Measurements from ENCODE around the gene MALRD1. TPM values are rescaled to one million over a fixed set of nuclear protein-coding genes. Genes with fewer than 3 reads are reported as not detected.
A peak's percentile ranks its signal among the peaks of the same experiment; 100 is the strongest.

MALRD1 gene
- total and polyA plus RNA-seq, 2 of the 8 experiments (the other 6 are each of a cell fraction or from before 2014, with no cell fraction given), result 0.32 to 0.35 TPM

- no peak overlapping the region for H3K14ac ChIP-seq (ENCODE audit: insufficient read length)
- H3K36me3 ChIP-seq (ENCODE audit: control insufficient read depth in 2 of 4, insufficient read depth in 4 of 4, low read length in 3 of 4), result no peaks in the 10 kb centered on the region
- no peaks in the 10 kb centered on the region for H3K79me2 ChIP-seq (ENCODE audit: control insufficient read depth in 1 of 2, insufficient read depth in 2 of 2, low read length in 2 of 2)
- no peak overlapping the region for H3K4me2 ChIP-seq (ENCODE audit: insufficient read depth in 1 of 2, low read depth in 2 of 2, low read length in 2 of 2)
- no peak overlapping the region for H2BK5ac ChIP-seq (ENCODE audit: low read depth, low read length)
- no peak overlapping the region for H2BK15ac ChIP-seq (ENCODE audit: low read length)
- H3K4me1 ChIP-seq (replicated peaks in 1 of 4; ENCODE audit: control insufficient read depth in 3 of 4, insufficient read depth in 4 of 4, low read length in 3 of 4), result no peaks in the 10 kb centered on the region
- no peak overlapping the region for H4K91ac ChIP-seq (replicated peaks; ENCODE audit: insufficient read length, low read length)
- H4K20me1 ChIP-seq (replicated peaks in 1 of 2; ENCODE audit: control insufficient read depth in 1 of 2, insufficient read depth in 2 of 2, low read length in 2 of 2), result no peaks in the 10 kb centered on the region
- H3K9me3 ChIP-seq (ENCODE audit: insufficient read depth in 2 of 2, low read depth in 1 of 2, low read length in 1 of 2), result no peaks in the 10 kb centered on the region
- H3K18ac ChIP-seq (ENCODE audit: extremely low read depth, low read length), result no peak overlapping the region
- no peak overlapping the region for H2AK5ac ChIP-seq (ENCODE audit: low read depth, low read length)
- H3K23ac ChIP-seq (ENCODE audit: insufficient read length), result no peak overlapping the region
- no peak overlapping the region for H2BK120ac ChIP-seq (replicated peaks; ENCODE audit: low read depth, low read length)
- no peak overlapping the region for H3K9ac ChIP-seq (replicated peaks in 1 of 4; ENCODE audit: extremely low read depth in 1 of 4, low read depth in 3 of 4, low read length in 3 of 4)
- WGBS, 2 experiments (ENCODE audit: extremely low coverage in 1 of 2, insufficient coverage in 1 of 2, insufficient read length in 1 of 2, insufficient replicate concordance in 2 of 2, low coverage in 1 of 2, low lambda C conversion rate in 2 of 2, missing lambda C conversion rate in 1 of 2), result 34% methylated on average over 2 of the region's 2 CpGs; no CpG with 5 or more reads in 1 of the 2 experiments
- no peaks in the 10 kb centered on the region for H3K23me2 ChIP-seq (ENCODE audit: low read depth, low read length)
- FAIRE-seq (peak; percentile 58), DNase-seq (ENCODE audit: low read depth in 1 of 2, low spot score in 2 of 2) (no peak)
- H4K8ac ChIP-seq (ENCODE audit: extremely low read depth, insufficient read depth, low read length), result no peak overlapping the region
- H3K56ac ChIP-seq (replicated peaks; ENCODE audit: insufficient read length, low read depth, low read length), result no peak overlapping the region
- H2AFZ ChIP-seq (ENCODE audit: low read length), result no peak overlapping the region
- ChIA-PET POLR2A (ENCODE audit: partially characterized antibody) (no interaction called here), CTCF (ENCODE audit: partially characterized antibody) (interaction anchor here (0.6 to 1.7 kb wide), 10 partner anchors 11 to 448 kb away, joined by 3 to 6 read pairs (median 3); no protein-coding TSS in a partner anchor)
- H2BK20ac ChIP-seq (ENCODE audit: low read length), result no peak overlapping the region
- no peaks in the 10 kb centered on the region for H3K27me3 ChIP-seq (replicated peaks in 1 of 4; ENCODE audit: control insufficient read depth in 3 of 4, extremely low read depth in 1 of 4, insufficient read depth in 3 of 4, low read length in 3 of 4)
- H3K27ac ChIP-seq (ENCODE audit: low read depth, low read length), result no peak overlapping the region
- no peak overlapping the region for H3K4ac ChIP-seq (replicated peaks; ENCODE audit: insufficient read length, low read depth, low read length)
- no peaks in the 10 kb centered on the region for H3K79me1 ChIP-seq (ENCODE audit: low read depth, low read length)
- H3K4me3 ChIP-seq (ENCODE audit: extremely low read depth in 1 of 4, insufficient read depth in 2 of 4, low read depth in 3 of 4, low read length in 4 of 4), result no peak overlapping the region
- H2BK12ac ChIP-seq (ENCODE audit: low read depth, low read length), result no peak overlapping the region
- no peak overlapping the region for H4K5ac ChIP-seq (ENCODE audit: insufficient read length, low read depth, low read length)
- TF ChIP-seq CHD1 (IDR thresholded peaks at IDR 0.05; ENCODE audit: low read depth, low read length) (no peak), EZH2 (IDR thresholded peaks at IDR 0.05; ENCODE audit: low read depth, low read length, severe bottlenecking) (no peak), MAFK (IDR thresholded peaks at IDR 0.05; ENCODE audit: low read depth, low read length) (no peak), CTCF (IDR thresholded peaks at IDR 0.05; ENCODE audit: control extremely low read depth in 1 of 3, insufficient read depth in 1 of 3, low read depth in 1 of 3, low read length in 3 of 3) (peak in 2 of 3 experiments; percentile 25 to 56; a peak in 2 of 4 replicates), CREB1 (IDR thresholded peaks at IDR 0.05) (no peak), PHF8 (conservative IDR thresholded peaks at IDR 0.05; ENCODE audit: low read depth, low read length) (no peak), JUND (IDR thresholded peaks at IDR 0.05; ENCODE audit: low read length) (no peak), NRF1 (IDR thresholded peaks at IDR 0.05; ENCODE audit: low read depth, low read length) (no peak)
Observed at GRCh38 chr10:19347621-19348020, 299.0 kb downstream of the MALRD1 start.
